Measurements from ENCODE around the gene ATOX1. TPM values are rescaled to one million over a fixed set of nuclear protein-coding genes. Genes with fewer than 3 reads are reported as not detected.

ATOX1 gene
- total and polyA plus RNA-seq, 10 of the 15 experiments (the other 5 are each of a cell fraction or from before 2014, with no cell fraction given) = 130 to 642 (median 245) TPM

- TF ChIP-seq JUND (IDR thresholded peaks at IDR 0.05; ENCODE audit: low read depth, low read length) (no peak), RAD21 (IDR thresholded peaks at IDR 0.05; ENCODE audit: insufficient read depth, low read depth, low read length) (no peak), CREM (IDR thresholded peaks at IDR 0.05; ENCODE audit: low read depth) (peak; percentile 60), MTA2 (IDR thresholded peaks at IDR 0.05; ENCODE audit: low read depth) (peak; percentile 55), CHD2 (IDR thresholded peaks at IDR 0.05; ENCODE audit: borderline replicate concordance, low read depth, low read length) (no peak), BACH1 (IDR thresholded peaks at IDR 0.05; ENCODE audit: borderline replicate concordance) (peak; percentile 18; the same call in 1 of the 2 replicates), HCFC1 (IDR thresholded peaks at IDR 0.05; ENCODE audit: low read length) (no peak), YY1 (IDR thresholded peaks at IDR 0.05; ENCODE audit: low read depth, low read length) (no peak), ZBTB4 (CRISPR knock-in tag; IDR thresholded peaks at IDR 0.05) (no peak), EP300 (IDR thresholded peaks at IDR 0.05; ENCODE audit: borderline replicate concordance in 1 of 2, control insufficient read depth in 1 of 2, low read depth in 2 of 2, low read length in 2 of 2) (peak; percentile 50 to 74; a peak in 1 of 4 replicates), DPF2 (IDR thresholded peaks at IDR 0.05) (peak; percentile 74), POLR2A (IDR thresholded peaks at IDR 0.05; ENCODE audit: low read depth, low read length) (no peak), MYC (IDR thresholded peaks at IDR 0.05; ENCODE audit: insufficient read depth, insufficient read length, insufficient replicate concordance, low read length, severe bottlenecking) (no peak), EGR1 (IDR thresholded peaks at IDR 0.05; ENCODE audit: borderline replicate concordance in 1 of 2, low read depth in 2 of 2, low read length in 2 of 2) (0 out of 3 replicates have a peak, but pooled peaks of 1 of the 2 experiments have one; percentile 1), NR2F1 (conservative IDR thresholded peaks at IDR 0.05) (0 out of 2 replicates have a peak, but pooled peaks have one; percentile 19), SREBF2 (IDR thresholded peaks at IDR 0.05; ENCODE audit: low read length) (no peak), RBBP5 (conservative IDR thresholded peaks at IDR 0.05) (no peak), ZNF274 (IDR thresholded peaks at IDR 0.05; ENCODE audit: insufficient read depth, insufficient read length) (no peak), ESRRA (IDR thresholded peaks at IDR 0.05; ENCODE audit: low read length) (no peak), RB1 (IDR thresholded peaks at IDR 0.05; ENCODE audit: borderline replicate concordance) (no peak)
- TF ChIP-seq, protein P1, sequence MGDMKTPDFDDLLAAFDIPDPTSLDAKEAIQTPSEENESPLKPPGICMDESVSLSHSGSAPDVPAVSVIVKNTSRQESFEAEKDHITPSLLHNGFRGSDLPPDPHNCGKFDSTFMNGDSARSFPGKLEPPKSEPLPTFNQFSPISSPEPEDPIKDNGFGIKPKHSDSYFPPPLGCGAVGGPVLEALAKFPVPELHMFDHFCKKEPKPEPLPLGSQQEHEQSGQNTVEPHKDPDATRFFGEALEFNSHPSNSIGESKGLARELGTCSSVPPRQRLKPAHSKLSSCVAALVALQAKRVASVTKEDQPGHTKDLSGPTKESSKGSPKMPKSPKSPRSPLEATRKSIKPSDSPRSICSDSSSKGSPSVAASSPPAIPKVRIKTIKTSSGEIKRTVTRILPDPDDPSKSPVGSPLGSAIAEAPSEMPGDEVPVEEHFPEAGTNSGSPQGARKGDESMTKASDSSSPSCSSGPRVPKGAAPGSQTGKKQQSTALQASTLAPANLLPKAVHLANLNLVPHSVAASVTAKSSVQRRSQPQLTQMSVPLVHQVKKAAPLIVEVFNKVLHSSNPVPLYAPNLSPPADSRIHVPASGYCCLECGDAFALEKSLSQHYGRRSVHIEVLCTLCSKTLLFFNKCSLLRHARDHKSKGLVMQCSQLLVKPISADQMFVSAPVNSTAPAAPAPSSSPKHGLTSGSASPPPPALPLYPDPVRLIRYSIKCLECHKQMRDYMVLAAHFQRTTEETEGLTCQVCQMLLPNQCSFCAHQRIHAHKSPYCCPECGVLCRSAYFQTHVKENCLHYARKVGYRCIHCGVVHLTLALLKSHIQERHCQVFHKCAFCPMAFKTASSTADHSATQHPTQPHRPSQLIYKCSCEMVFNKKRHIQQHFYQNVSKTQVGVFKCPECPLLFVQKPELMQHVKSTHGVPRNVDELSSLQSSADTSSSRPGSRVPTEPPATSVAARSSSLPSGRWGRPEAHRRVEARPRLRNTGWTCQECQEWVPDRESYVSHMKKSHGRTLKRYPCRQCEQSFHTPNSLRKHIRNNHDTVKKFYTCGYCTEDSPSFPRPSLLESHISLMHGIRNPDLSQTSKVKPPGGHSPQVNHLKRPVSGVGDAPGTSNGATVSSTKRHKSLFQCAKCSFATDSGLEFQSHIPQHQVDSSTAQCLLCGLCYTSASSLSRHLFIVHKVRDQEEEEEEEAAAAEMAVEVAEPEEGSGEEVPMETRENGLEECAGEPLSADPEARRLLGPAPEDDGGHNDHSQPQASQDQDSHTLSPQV (IDR thresholded peaks at IDR 0.05) = 0 out of 2 replicates have a peak, but pooled peaks have one; percentile 3
- TF ChIP-seq, protein P2, sequence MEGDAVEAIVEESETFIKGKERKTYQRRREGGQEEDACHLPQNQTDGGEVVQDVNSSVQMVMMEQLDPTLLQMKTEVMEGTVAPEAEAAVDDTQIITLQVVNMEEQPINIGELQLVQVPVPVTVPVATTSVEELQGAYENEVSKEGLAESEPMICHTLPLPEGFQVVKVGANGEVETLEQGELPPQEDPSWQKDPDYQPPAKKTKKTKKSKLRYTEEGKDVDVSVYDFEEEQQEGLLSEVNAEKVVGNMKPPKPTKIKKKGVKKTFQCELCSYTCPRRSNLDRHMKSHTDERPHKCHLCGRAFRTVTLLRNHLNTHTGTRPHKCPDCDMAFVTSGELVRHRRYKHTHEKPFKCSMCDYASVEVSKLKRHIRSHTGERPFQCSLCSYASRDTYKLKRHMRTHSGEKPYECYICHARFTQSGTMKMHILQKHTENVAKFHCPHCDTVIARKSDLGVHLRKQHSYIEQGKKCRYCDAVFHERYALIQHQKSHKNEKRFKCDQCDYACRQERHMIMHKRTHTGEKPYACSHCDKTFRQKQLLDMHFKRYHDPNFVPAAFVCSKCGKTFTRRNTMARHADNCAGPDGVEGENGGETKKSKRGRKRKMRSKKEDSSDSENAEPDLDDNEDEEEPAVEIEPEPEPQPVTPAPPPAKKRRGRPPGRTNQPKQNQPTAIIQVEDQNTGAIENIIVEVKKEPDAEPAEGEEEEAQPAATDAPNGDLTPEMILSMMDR (IDR thresholded peaks at IDR 0.05 in 2 of 3, conservative IDR thresholded peaks at IDR 0.05 in 1 of 3; ENCODE audit: control insufficient read depth in 2 of 3, extremely low read depth in 1 of 3, insufficient read depth in 1 of 3, low read depth in 3 of 3, low read length in 3 of 3) = no peak
These were observed 13.2 kb downstream of the ATOX1 start (continued) for GRCh38 chr5:151745071-151745705.
